Upper lobe of left lung (tissue), 6 donors: ENCODE data around the gene CEP19. TPM values are rescaled to one million over a fixed set of nuclear protein-coding genes. Genes with fewer than 3 reads are reported as not detected.

Source experiments
- ATAC-seq, 2 donors: fragments of 200-7000 bp; cut with Tn5 transposase; one replicate each; pipeline ENCODE4 v1.9.1; 2022; ENCODE audit warnings: mild to moderate bottlenecking in 2 of 2, moderate library complexity in 2 of 2; ENCODE audit not compliant: low FRiP score in 2 of 2
- DNase-seq, 2 donors: peaks; one replicate each; pipeline ENCODE4 v3.0.0-alpha.2; 2019 to 2020
- H3K27ac ChIP-seq, 4 donors: fragments of 200-600 bp; sonication (generic); one replicate each; pipeline ENCODE4 v1.5.1; 2016 to 2019
- H3K27me3 ChIP-seq, 4 donors: fragments of 200-600 bp; sonication (generic); one replicate each; pipeline ENCODE4 v1.5.1; 2017 to 2019
- H3K36me3 ChIP-seq, 4 donors: fragments of 200-600 bp; sonication (generic); one replicate each; pipeline ENCODE4 v1.5.1; 2016 to 2019
- H3K4me1 ChIP-seq, 4 donors: fragments of 200-600 bp; sonication (generic); one replicate each; pipeline ENCODE4 v1.5.1; 2018 to 2019
- H3K4me3 ChIP-seq, 4 donors: fragments of 200-600 bp; sonication (generic); one replicate each; pipeline ENCODE4 v1.5.1; 2017 to 2019; ENCODE audit warnings: mild to moderate bottlenecking in 2 of 4, moderate library complexity in 1 of 4
- H3K9me3 ChIP-seq, 4 donors: fragments of 200-600 bp; sonication (generic); one replicate each; pipeline ENCODE4 v1.5.1; 2018 to 2019
- CTCF ChIP-seq, 6 experiments: fragments of 450-650 bp in 4 of 6; fragments of 200-600 bp in 2 of 6; sonication (generic) in 2 of 6; IDR thresholded peaks; one replicate each; pipeline ENCODE4 v1.5.1; 2016 to 2019; ENCODE audit warnings: antibody characterized with exemption in 6 of 6
- EP300 ChIP-seq, 4 donors: sonication (generic); formaldehyde crosslinking; IDR thresholded peaks; one replicate each; pipeline ENCODE4 v1.5.1; 2017; ENCODE audit warnings: antibody characterized with exemption in 4 of 4, control low read depth in 2 of 4
- POLR2A ChIP-seq, 4 donors: fragments of 450-650 bp; IDR thresholded peaks; one replicate each; pipeline ENCODE4 v1.5.1; 2016 to 2017; ENCODE audit warnings: antibody characterized with exemption in 4 of 4, mild to moderate bottlenecking in 2 of 4
- POLR2AphosphoS5 ChIP-seq, 2 donors: sonication (generic); formaldehyde crosslinking; IDR thresholded peaks; one replicate each; pipeline ENCODE4 v1.5.1; 2017; ENCODE audit warnings: antibody characterized with exemption in 2 of 2
- WGBS, 2 donors: methylation state at CpG; one replicate each; pipeline ENCODE4 v1.1.5; 2017 to 2018; 5-methylcytosine and 5-hydroxymethylcytosine counted together
- total RNA-seq, 6 donors: library from RNA; depleted of rRNA in 4 of 6; stranded (reverse); fragments of >200 nt in 4 of 6; gene quantifications; one replicate each; pipeline versions ENCODE4 v1.1.0 to v1.2.1, GENCODE V29; 2016 to 2021
- donor health status: DM: no; HTN: no; CAD: no; lungs with moderate emphysema.
- donor health status: DM: no; HTN: yes; CAD: no; lungs with severe emphysema.

CEP19 gene
- total RNA-seq, 6 donors from 2014 or later, result 1.2 to 9.0 (median 2.6) TPM

GRCh38 chr3:196707566-196707965 is 4.5 kb downstream of the CEP19 start:
- WGBS, 2 donors, result 93% methylated on average over 8 of the region's 8 CpGs
- no peak for DNase-seq
- no peak for ATAC-seq
- H3K36me3 ChIP-seq, result no peaks in the 10 kb centered on the region
- TF ChIP-seq POLR2AphosphoS5 (IDR thresholded peaks at IDR 0.05) (no peak), EP300 (IDR thresholded peaks at IDR 0.05) (no peak)
- peaks cover 8 to 15% (median 9%) of the 10 kb centered on the region in 4 donors for H3K4me1 ChIP-seq
- no peaks in the 10 kb centered on the region for H3K27me3 ChIP-seq
- no peak overlapping the region for H3K27ac ChIP-seq
- H3K9me3 ChIP-seq, result no peaks in the 10 kb centered on the region
- H3K4me3 ChIP-seq, result no peak overlapping the region

- H3K27me3 ChIP-seq, result no peaks in the 10 kb centered on the region
- no peak for TF ChIP-seq EP300 (IDR thresholded peaks at IDR 0.05)
- H3K36me3 ChIP-seq, result no peaks in the 10 kb centered on the region
- 94 to 98% methylated on average over 4 of the region's 4 CpGs for WGBS, 2 donors
- ATAC-seq, result no peak
- DNase-seq, result no peak
- H3K4me3 ChIP-seq, result no peak overlapping the region
- no peaks in the 10 kb centered on the region for H3K9me3 ChIP-seq
- no peak overlapping the region for H3K27ac ChIP-seq
- H3K4me1 ChIP-seq, result peaks cover 8 to 15% (median 9%) of the 10 kb centered on the region in 4 donors
Observed at GRCh38 chr3:196706731-196707130, 5.3 kb downstream of the CEP19 start.

GRCh38 chr3:196706327-196706726 is 5.7 kb downstream of the CEP19 start:
- H3K27ac ChIP-seq, result no peak overlapping the region
- H3K9me3 ChIP-seq, result no peaks in the 10 kb centered on the region

GRCh38 chr3:196700801-196701200 is 11.2 kb downstream of the CEP19 start:
- ATAC-seq (no peak), DNase-seq (no peak)
- H3K4me1 ChIP-seq, result peaks cover 0 to under 1% (median 0%) of the 10 kb centered on the region in 4 donors
- H3K36me3 ChIP-seq, result no peaks in the 10 kb centered on the region
- WGBS, 2 donors, result 74 to 78% methylated on average over 4 of the region's 4 CpGs
- TF ChIP-seq CTCF (IDR thresholded peaks at IDR 0.05) (no peak), POLR2AphosphoS5 (IDR thresholded peaks at IDR 0.05) (no peak), EP300 (IDR thresholded peaks at IDR 0.05) (no peak), POLR2A (IDR thresholded peaks at IDR 0.05) (no peak)
- no peak overlapping the region for H3K4me3 ChIP-seq
- no peaks in the 10 kb centered on the region for H3K27me3 ChIP-seq
- H3K9me3 ChIP-seq, result no peaks in the 10 kb centered on the region
- no peak overlapping the region for H3K27ac ChIP-seq

More at GRCh38 chr3:196706327-196706726, 5.7 kb downstream of the CEP19 start:
- H3K27me3 ChIP-seq, result no peaks in the 10 kb centered on the region
- TF ChIP-seq CTCF (IDR thresholded peaks at IDR 0.05) (no peak), POLR2AphosphoS5 (IDR thresholded peaks at IDR 0.05) (no peak), POLR2A (IDR thresholded peaks at IDR 0.05) (no peak), EP300 (IDR thresholded peaks at IDR 0.05) (no peak)
- H3K4me1 ChIP-seq, result peaks cover 4 to 12% (median 6%) of the 10 kb centered on the region in 4 donors
- no peak overlapping the region for H3K4me3 ChIP-seq
- ATAC-seq (no peak), DNase-seq (no peak)
- WGBS, 2 donors, result 54 to 66% methylated on average over 5 of the region's 5 CpGs
- H3K36me3 ChIP-seq, result no peaks in the 10 kb centered on the region

- no peak for DNase-seq
- Histone ChIP-seq H3K27ac (no peak overlapping the region), H3K9me3 (no peaks in the 10 kb centered on the region), H3K4me1 (no peaks in the 10 kb centered on the region), H3K4me3 (no peak overlapping the region), H3K27me3 (no peaks in the 10 kb centered on the region), H3K36me3 (no peaks in the 10 kb centered on the region)
- WGBS, 2 donors, result 81 to 83% methylated on average over 7 of the region's 7 CpGs
- ATAC-seq, result no peak
- TF ChIP-seq EP300 (IDR thresholded peaks at IDR 0.05), result no peak
- no peak for TF ChIP-seq CTCF (IDR thresholded peaks at IDR 0.05)
Observed at GRCh38 chr3:196699749-196700148, 12.3 kb downstream of the CEP19 start.

- ATAC-seq (no peak), DNase-seq (no peak)
- 84 to 94% methylated on average over 5 of the region's 5 CpGs for whole genome bisulfite sequencing, 2 donors
- Histone ChIP-seq H3K9me3 (no peaks in the 10 kb centered on the region), H3K4me3 (no peak overlapping the region), H3K27ac (no peak overlapping the region), H3K4me1 (peaks cover 4 to 6% (median 5%) of the 10 kb centered on the region in 4 donors), H3K27me3 (no peaks in the 10 kb centered on the region), H3K36me3 (no peaks in the 10 kb centered on the region)
- TF ChIP-seq POLR2A (IDR thresholded peaks at IDR 0.05), result no peak
- TF ChIP-seq CTCF (IDR thresholded peaks at IDR 0.05), result no peak
- TF ChIP-seq EP300 (IDR thresholded peaks at IDR 0.05), result no peak
- no peak for TF ChIP-seq POLR2AphosphoS5 (IDR thresholded peaks at IDR 0.05)
Observed at GRCh38 chr3:196697270-196697669, 14.8 kb downstream of the CEP19 start.
